Measurements from ENCODE around the gene TMEM26. TPM values are rescaled to one million over a fixed set of nuclear protein-coding genes. Genes with fewer than 3 reads are reported as not detected.
A peak's percentile ranks its signal among the peaks of the same experiment; 100 is the strongest.

The TMEM26 gene
- polyA plus RNA-seq, 2 of the 4 experiments (the other 2 are of a cell fraction): 0.03 to 0.10 TPM

GRCh38 chr10:61487506-61487905 lies 34.3 kb upstream of the TMEM26 start (continued):
- TF ChIP-seq CTCF (IDR thresholded peaks at IDR 0.05) (no peak), FOXS1 (CRISPR knock-in tag; IDR thresholded peaks at IDR 0.05) (no peak), CHD2 (IDR thresholded peaks at IDR 0.05; ENCODE audit: low read length, partially characterized antibody) (no peak), RNF2 (IDR thresholded peaks at IDR 0.05; ENCODE audit: borderline replicate concordance, low read depth) (no peak), HDAC2 (IDR thresholded peaks at IDR 0.05) (no peak), JUN (IDR thresholded peaks at IDR 0.05) (no peak)

DNA sequence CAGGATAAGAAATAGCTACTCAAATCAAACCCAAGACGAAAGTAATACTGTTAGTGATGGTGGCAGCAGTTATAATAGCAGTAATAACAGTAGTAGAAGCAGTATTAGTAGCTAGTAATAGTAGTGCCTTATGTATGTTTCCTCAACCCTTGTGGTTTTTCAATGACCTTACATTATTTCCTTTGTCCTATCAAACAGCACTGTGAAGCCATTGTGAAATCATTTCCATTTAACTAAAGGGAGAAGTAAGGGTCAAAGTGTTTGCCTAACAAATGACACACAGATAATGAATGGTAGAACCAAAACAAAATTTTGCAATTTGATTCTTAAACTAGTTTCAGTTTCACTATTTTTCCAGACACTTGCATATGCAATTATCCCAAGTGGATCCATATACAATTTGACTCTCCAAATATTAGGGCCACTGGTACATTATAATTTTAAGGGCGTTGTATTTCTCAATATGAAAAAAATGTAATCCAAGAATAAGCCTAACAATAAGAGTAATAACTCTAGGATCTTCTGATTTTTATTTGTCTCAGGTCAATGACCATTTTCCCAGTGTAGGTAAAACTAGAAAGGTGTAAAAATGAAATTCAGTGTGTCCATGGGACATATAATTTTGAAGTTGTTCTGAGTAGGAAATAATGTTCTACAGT lies 33.7 kb upstream of the TMEM26 start:
- no peak for DNase-seq (ENCODE audit: low read depth in 1 of 2, low spot score in 1 of 2)
- no peak for TF ChIP-seq GATA3 (IDR thresholded peaks at IDR 0.05; ENCODE audit: borderline replicate concordance)
- TF ChIP-seq, protein P1, sequence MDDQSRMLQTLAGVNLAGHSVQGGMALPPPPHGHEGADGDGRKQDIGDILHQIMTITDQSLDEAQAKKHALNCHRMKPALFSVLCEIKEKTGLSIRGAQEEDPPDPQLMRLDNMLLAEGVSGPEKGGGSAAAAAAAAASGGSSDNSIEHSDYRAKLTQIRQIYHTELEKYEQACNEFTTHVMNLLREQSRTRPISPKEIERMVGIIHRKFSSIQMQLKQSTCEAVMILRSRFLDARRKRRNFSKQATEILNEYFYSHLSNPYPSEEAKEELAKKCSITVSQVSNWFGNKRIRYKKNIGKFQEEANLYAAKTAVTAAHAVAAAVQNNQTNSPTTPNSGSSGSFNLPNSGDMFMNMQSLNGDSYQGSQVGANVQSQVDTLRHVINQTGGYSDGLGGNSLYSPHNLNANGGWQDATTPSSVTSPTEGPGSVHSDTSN (IDR thresholded peaks at IDR 0.05): no peak
- no peak for TF ChIP-seq CHD4 (IDR thresholded peaks at IDR 0.05; ENCODE audit: borderline replicate concordance)
- 0 out of 4 replicates have a peak, but pooled peaks of 1 of the 2 experiments have one; percentile 9 for TF ChIP-seq CEBPB (IDR thresholded peaks at IDR 0.05)
- no peak for ATAC-seq
- H3K9me3 ChIP-seq: no peaks in the 10 kb centered on the region
- ChIA-PET POLR2A (no interaction called here), CTCF (no interaction called here)
- no peak overlapping the region for H3K4me3 ChIP-seq
- peak; percentile 18 for FAIRE-seq
- no peak overlapping the region for H3K27ac ChIP-seq
- 33% methylated on average over 2 of the region's 2 CpGs for WGBS (ENCODE audit: missing lambda C conversion rate)
- no peaks in the 10 kb centered on the region for H3K4me1 ChIP-seq
- no peak overlapping the region for H3K4me2 ChIP-seq

- no peak overlapping the region for H3K4me3 ChIP-seq
- ATAC-seq (no peak), DNase-seq (ENCODE audit: low read depth in 1 of 2, low spot score in 1 of 2) (no peak), FAIRE-seq (no peak)
- H3K4me2 ChIP-seq: no peak overlapping the region
- POLR2A ChIA-PET: no interaction called here
- H3K9me3 ChIP-seq: no peaks in the 10 kb centered on the region
- CTCF ChIA-PET: no interaction called here
- WGBS (ENCODE audit: missing lambda C conversion rate): 81% methylated on average over 1 of the region's 1 CpG
- no peaks in the 10 kb centered on the region for H3K4me1 ChIP-seq
- TF ChIP-seq ZFP36 (IDR thresholded peaks at IDR 0.05; ENCODE audit: borderline replicate concordance, partially characterized antibody) (no peak), KDM5A (IDR thresholded peaks at IDR 0.05) (no peak), RCOR1 (IDR thresholded peaks at IDR 0.05; ENCODE audit: low read depth, low read length) (no peak), POLR2AphosphoS2 (conservative IDR thresholded peaks at IDR 0.05; ENCODE audit: low read length) (no peak)
- H3K27ac ChIP-seq: no peak overlapping the region
Measured at GRCh38 chr10:61486251-61486650, 33.1 kb upstream of the TMEM26 start.

DNA sequence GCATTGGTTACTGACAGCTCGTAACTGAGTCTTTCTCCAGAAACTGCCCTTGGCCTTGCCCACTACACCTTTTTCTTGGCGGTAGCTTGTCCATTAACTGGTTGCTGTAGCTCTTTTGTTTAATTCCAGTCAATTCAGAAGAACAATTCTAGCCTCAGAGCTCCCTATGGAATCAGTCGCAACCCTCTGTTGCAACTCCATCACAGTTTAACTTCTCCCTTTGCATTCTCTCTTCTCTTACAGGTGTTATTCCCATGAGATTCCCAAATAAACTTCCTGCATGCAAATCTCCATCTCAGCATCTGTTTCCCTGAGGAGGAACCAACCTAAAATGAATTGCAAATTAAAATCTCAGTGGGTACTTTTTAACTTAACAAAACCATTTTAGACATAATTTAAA lies 28.4 kb upstream of the TMEM26 start:
- DNase-seq (ENCODE audit: low read depth in 1 of 2, low spot score in 1 of 2): no peak
- CTCF ChIA-PET: no interaction called here
- no peak for TF ChIP-seq FOSL2 (IDR thresholded peaks at IDR 0.05)
- TF ChIP-seq FOSL2 (CRISPR knock-in tag; IDR thresholded peaks at IDR 0.05): no peak
- no peak for TF ChIP-seq KDM1A (IDR thresholded peaks at IDR 0.05; ENCODE audit: low read depth)
- TF ChIP-seq ZC3H11A (IDR thresholded peaks at IDR 0.05): no peak
- TF ChIP-seq, protein P2, sequence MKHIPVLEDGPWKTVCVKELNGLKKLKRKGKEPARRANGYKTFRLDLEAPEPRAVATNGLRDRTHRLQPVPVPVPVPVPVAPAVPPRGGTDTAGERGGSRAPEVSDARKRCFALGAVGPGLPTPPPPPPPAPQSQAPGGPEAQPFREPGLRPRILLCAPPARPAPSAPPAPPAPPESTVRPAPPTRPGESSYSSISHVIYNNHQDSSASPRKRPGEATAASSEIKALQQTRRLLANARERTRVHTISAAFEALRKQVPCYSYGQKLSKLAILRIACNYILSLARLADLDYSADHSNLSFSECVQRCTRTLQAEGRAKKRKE (CRISPR knock-in tag; IDR thresholded peaks at IDR 0.05; ENCODE audit: low read depth): no peak
- no peak for TF ChIP-seq ZNF302 (CRISPR knock-in tag; IDR thresholded peaks at IDR 0.05)
- no peak for TF ChIP-seq NFE2L2 (conservative IDR thresholded peaks at IDR 0.05; ENCODE audit: low read length)
- no peak for TF ChIP-seq NR3C1 (IDR thresholded peaks at IDR 0.05)
- no peak for TF ChIP-seq RARB (CRISPR knock-in tag; IDR thresholded peaks at IDR 0.05)
- TF ChIP-seq EHMT2 (IDR thresholded peaks at IDR 0.05; ENCODE audit: low read depth): no peak
- TF ChIP-seq, protein P3, sequence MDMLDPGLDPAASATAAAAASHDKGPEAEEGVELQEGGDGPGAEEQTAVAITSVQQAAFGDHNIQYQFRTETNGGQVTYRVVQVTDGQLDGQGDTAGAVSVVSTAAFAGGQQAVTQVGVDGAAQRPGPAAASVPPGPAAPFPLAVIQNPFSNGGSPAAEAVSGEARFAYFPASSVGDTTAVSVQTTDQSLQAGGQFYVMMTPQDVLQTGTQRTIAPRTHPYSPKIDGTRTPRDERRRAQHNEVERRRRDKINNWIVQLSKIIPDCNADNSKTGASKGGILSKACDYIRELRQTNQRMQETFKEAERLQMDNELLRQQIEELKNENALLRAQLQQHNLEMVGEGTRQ (IDR thresholded peaks at IDR 0.05): no peak
- no peak for TF ChIP-seq MAFK (IDR thresholded peaks at IDR 0.05; ENCODE audit: partially characterized antibody)
- TF ChIP-seq KDM5A (IDR thresholded peaks at IDR 0.05): no peak
- TF ChIP-seq JUN (IDR thresholded peaks at IDR 0.05): no peak
- TF ChIP-seq ZFP36 (IDR thresholded peaks at IDR 0.05; ENCODE audit: borderline replicate concordance, partially characterized antibody): no peak
- TF ChIP-seq HDAC2 (IDR thresholded peaks at IDR 0.05): no peak
- TF ChIP-seq RFX5 (IDR thresholded peaks at IDR 0.05): no peak
- TF ChIP-seq, protein P1 (IDR thresholded peaks at IDR 0.05): no peak
- Histone ChIP-seq H3K4me1 (no peaks in the 10 kb centered on the region), H3K9me3 (no peaks in the 10 kb centered on the region), H3K4me2 (no peak overlapping the region), H3K27ac (no peak overlapping the region), H3K4me3 (no peak overlapping the region)
- no peak for FAIRE-seq
- POLR2A ChIA-PET: no interaction called here
- WGBS (ENCODE audit: missing lambda C conversion rate): 62% methylated on average over 3 of the region's 3 CpGs
- ATAC-seq: no peak
